Measurements from ENCODE around the gene HDAC9.

Gene HDAC9

GRCh38 chr7:18520450-18521235 is 25.1 kb downstream of the HDAC9 start:
- DNase-seq (ENCODE audit: low read depth): peak; percentile 72
- no peak overlapping the region for H3K4me3 ChIP-seq (ENCODE audit: control insufficient read depth, low read depth, low read length)
- no peak for TF ChIP-seq CTCF (conservative IDR thresholded peaks at IDR 0.05; ENCODE audit: control insufficient read depth, insufficient read depth, low read depth, low read length)

DNA sequence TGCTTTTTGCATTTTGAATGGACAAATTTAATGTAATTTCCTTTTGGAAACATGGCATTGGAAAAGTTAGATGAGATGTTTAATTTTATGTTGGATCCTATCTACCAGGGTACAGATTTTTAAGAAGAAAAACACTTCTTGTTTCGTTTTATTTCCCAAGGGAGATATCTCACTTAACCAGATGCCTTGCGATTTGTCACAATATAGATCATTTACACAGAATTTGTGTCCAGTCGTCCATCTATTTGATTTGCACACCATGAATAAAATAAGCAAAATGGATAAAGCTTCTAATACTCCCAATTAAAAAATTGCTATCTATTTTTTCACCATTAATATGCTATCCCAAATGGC is 25.7 kb downstream of the HDAC9 start:
- no peak for TF ChIP-seq CTCF (conservative IDR thresholded peaks at IDR 0.05; ENCODE audit: control insufficient read depth, insufficient read depth, low read depth, low read length)
- no peak overlapping the region for H3K4me3 ChIP-seq (ENCODE audit: control insufficient read depth, low read depth, low read length)

GRCh38 chr7:18521945-18522566 is 26.5 kb downstream of the HDAC9 start:
- H3K4me3 ChIP-seq (ENCODE audit: control insufficient read depth, low read depth, low read length): no peak overlapping the region
- DNase-seq (ENCODE audit: low read depth): no peak
- no peak for TF ChIP-seq CTCF (conservative IDR thresholded peaks at IDR 0.05; ENCODE audit: control insufficient read depth, insufficient read depth, low read depth, low read length)

More for the DNA sequence above, 25.7 kb downstream of the HDAC9 start:
- DNase-seq (ENCODE audit: low read depth): no peak

DNA sequence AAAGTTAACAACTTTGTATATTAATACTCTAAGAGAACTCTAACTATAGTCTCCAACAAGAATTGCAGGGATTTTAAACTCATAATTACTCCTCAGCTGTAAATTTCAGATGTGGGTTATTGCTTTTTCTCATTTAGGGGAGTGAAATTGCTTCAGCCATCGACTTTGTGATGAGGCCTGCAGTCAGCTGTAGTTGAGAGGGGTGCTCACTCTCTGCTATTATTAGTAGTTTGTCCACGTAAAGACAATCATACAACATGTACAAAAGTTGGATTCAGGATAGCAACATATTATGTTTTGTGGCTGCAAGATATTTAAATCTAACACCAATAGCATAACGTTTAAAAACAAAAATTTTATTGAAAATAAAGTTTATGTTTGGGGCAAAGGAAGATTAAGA is 28.7 kb downstream of the HDAC9 start:
- no peak overlapping the region for H3K4me3 ChIP-seq (ENCODE audit: control insufficient read depth, low read depth, low read length)
- no peak for TF ChIP-seq CTCF (conservative IDR thresholded peaks at IDR 0.05; ENCODE audit: control insufficient read depth, insufficient read depth, low read depth, low read length)
- no peak for DNase-seq (ENCODE audit: low read depth)

DNA sequence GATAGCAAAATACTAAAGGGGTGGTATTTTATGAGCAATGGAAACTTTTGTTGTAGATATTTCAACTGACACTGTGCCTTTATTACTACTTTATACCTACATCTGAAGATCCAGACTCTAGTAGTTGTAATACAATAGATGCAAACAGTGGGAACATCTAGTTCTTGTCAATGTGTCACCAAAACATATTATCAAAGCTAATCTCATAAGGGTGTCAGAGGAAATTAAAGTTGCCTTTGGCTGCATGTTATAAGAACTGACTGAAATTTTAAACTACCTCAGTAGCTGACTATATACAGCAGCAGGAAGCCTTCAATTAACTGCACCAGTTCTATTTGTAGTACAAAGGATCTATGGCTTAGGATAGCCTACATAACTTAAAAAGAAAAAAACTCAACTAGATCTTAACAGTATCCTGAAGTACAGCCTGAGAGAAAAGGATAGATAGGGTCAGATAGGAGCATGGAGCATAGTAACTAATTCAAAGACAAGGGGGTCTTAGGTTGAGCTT is 30.9 kb downstream of the HDAC9 start:
- H3K4me3 ChIP-seq (ENCODE audit: control insufficient read depth, low read depth, low read length): no peak overlapping the region
- no peak for DNase-seq (ENCODE audit: low read depth)
- no peak for TF ChIP-seq CTCF (conservative IDR thresholded peaks at IDR 0.05; ENCODE audit: control insufficient read depth, insufficient read depth, low read depth, low read length)

- H3K4me3 ChIP-seq (ENCODE audit: control insufficient read depth, low read depth, low read length): no peak overlapping the region
- TF ChIP-seq CTCF (conservative IDR thresholded peaks at IDR 0.05; ENCODE audit: control insufficient read depth, insufficient read depth, low read depth, low read length): no peak
- no peak for DNase-seq (ENCODE audit: low read depth)
These were observed 33.7 kb downstream of the HDAC9 start for GRCh38 chr7:18529239-18529638.

Data from fibroblast of mammary gland (primary cell).